LNCaP clone FGC (cell line): ENCODE measurements around the gene SEMA4D.

Experiments
- DNase-seq: peaks from one replicate; pipeline ENCODE4 v3.0.0-alpha.2; 2011; ENCODE audit warnings: low read depth
- H3K4me3 ChIP-seq: 2 replicates; pipeline ENCODE4 v1.5.1; 2011; ENCODE audit warnings: mild to moderate bottlenecking, low read depth, low read length, control low read depth
- CTCF ChIP-seq: IDR thresholded peaks from 2 replicates; pipeline ENCODE4 v1.5.1; 2012; ENCODE audit warnings: mild to moderate bottlenecking; ENCODE audit not compliant: control insufficient read depth, insufficient read depth; ENCODE audit errors: extremely low read depth

SEMA4D gene

DNA sequence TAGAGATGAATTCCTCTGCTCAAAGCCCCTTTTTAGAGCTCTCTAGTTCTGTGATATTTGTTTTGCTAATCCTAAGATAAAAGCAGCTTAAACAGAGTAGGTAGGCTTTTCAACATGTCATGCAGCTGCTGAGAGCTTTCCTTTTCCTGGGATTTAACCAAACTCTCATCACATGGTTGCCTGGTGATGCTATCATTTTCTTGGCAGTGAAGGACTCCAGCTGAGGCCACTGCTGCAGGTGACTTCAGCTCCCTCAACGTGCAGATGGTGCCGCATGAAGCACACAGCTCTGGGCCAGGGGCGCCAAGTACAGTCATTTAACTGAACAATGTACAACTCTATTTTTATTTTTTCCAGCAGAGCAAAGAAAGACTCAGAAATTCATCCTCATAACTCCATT is 137.4 kb downstream of the SEMA4D start:
- DNase-seq, result peak; percentile 35
- no peak for TF ChIP-seq CTCF

GRCh38 chr9:89359751-89360261 is 138.1 kb downstream of the SEMA4D start:
- no peak for DNase-seq
- no peak for TF ChIP-seq CTCF
- H3K4me3 ChIP-seq, result no peak overlapping the region

More for the DNA sequence above, 137.4 kb downstream of the SEMA4D start:
- H3K4me3 ChIP-seq, result no peak overlapping the region

- H3K4me3 ChIP-seq, result no peak overlapping the region
- DNase-seq, result peak; percentile 55
- no peak for TF ChIP-seq CTCF
Measured at GRCh38 chr9:89358985-89359384, 138.9 kb downstream of the SEMA4D start.

DNA sequence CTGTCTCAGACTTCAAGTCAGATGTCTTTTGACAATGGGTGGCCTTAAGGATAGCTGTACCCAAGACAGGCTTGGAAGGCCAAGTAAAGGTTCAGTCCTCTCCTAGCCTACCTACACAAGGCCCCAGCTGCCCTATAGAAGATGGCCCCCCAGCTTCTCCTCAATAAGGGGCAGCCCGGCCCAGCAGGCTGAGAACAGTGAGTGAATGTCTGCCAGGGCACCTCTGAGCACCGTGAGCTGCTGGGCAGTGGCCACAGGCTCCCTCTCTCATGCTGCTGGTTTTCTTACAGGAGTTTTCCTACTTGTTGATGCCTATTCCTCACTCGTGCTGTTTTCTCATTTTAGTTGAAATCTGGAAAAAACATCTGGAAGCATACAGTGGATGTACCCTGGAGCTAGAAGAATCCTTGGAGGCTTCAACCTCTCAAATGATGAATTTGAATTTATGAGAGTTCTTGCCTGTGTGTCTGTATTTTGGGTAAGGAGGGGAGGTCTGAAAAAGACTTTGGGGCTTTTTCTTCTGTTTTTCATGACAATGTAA is 139.5 kb downstream of the SEMA4D start:
- no peak for DNase-seq
- no peak overlapping the region for H3K4me3 ChIP-seq
- TF ChIP-seq CTCF, result no peak

DNA sequence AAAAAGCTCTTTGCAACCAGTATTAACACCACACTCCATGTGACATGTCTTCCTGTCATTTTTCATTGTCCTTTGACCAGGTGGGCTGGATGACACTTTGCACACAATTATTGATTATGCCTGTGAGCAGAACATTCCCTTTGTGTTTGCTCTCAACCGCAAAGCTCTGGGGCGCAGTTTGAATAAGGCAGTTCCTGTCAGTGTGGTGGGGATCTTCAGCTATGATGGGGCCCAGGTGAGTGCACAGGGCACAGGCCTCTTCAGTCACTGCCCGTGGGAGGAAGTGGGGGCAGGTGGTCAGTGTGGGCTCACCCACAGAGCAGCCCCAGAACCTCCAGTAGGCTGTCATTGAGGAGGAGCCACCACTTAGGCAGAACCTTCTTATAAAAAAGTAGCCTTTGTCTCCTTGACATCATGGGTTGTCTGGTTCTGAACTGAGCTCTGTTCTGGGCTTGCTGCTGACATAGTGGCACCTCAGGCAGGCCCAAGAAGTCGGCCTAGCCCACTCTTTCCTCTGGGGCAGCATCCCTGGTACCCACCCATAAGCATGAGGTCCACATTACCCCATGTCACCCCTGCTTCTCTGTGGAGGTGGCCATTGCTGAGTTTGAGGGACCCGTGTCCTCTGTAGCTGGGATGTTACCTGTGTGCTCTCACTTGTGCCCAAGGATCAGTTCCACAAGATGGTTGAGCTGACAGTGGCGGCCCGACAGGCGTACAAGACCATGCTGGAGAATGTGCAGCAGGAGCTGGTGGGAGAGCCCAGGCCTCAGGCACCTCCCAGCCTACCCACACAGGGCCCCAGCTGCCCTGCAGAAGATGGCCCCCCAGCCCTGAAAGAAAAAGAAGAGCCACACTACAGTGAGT is 140.3 kb downstream of the SEMA4D start:
- no peak overlapping the region for H3K4me3 ChIP-seq
- no peak for TF ChIP-seq CTCF
- no peak for DNase-seq

- no peak overlapping the region for H3K4me3 ChIP-seq
- no peak for DNase-seq
- no peak for TF ChIP-seq CTCF
Measured at GRCh38 chr9:89356782-89357181, 141.1 kb downstream of the SEMA4D start.
